ENCODE results near the gene LITAF.
"Not testable (repeated sequence)": the region's sequence is repeated elsewhere in the genome, so short reads cannot be mapped to it uniquely, and the experiment has no call there.

Gene LITAF

DNA sequence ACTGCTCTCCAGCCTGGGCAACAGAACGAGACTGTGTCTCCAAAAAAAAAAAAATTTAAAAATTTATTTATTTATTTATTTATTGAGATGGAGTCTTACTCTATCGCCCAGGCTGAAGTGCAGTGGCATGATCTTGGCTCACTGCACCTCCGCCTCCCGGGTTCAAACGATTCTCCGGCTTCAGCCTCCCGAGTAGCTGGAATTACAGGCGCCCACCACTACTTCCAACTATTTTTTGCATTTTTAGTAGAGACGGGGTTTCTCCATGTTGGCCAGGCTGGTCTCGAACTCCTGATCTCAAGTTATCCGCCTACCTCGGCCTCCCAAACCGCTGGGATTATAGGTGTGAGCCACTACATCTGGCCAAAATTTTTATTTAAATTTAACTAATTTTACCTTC is 73.4 kb downstream of the LITAF start:
- DNase-seq = not testable (repeated sequence)

GRCh38 chr16:11511801-11512200 is 74.9 kb downstream of the LITAF start:
- DNase-seq = no peak

DNA sequence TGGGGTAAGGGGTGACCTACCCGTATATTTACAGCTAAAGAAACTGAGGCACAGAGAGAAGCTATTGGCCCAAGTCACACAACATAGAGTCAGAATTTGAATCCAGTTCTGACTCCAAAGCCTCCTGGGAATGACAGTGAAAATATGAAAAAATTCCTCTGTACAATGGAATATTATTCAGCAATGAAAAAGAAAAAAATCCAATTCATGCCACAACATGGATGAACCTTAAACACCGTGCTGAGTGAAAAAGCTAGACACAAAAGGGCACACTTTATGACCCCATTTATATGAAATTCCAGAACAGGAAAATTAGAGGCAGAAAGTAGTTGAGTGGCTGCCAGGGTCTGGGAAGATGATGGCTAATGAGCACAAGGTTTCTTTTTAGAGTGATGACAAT is 75.4 kb downstream of the LITAF start:
- no peak for DNase-seq

DNA sequence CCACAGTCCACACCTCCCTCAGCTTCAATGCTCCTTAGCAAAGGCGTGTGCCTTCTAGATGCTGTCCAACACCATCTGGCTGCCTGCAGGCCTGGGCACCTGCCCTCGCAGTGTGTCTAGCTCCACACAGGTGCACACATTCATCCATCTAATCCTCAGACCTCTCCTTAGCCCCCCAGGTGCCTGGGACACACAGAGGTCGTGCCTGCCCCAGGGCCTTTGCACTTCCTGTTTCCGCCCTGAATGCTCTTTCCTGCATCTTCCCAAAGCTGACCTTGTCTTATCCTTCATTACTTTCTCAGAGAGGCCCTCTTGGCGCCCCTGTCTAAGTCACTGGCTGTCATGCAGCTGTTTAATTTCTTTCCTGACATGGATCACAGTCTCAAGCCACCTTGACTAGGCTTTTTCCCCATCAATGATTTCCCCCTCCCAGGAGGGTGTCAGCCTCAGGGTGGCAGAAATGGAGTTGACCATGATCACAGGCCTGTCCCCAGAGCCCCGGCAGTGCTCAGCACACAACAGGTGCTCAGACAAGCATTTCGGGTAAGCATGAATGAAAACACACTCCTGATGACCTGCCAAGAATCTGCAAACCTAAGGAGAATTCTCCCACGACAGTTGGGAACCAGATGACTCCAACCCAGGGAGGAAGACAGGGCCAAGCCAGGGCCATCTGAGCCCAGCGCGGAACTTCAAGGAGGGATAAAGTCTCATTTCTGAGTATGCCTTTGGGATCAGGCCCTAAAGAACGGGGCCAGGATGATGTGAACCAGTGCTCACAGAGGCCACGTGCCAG is 76.3 kb downstream of the LITAF start:
- no peak for DNase-seq

GRCh38 chr16:11507991-11508390 is 78.7 kb downstream of the LITAF start:
- no peak for DNase-seq

DNA sequence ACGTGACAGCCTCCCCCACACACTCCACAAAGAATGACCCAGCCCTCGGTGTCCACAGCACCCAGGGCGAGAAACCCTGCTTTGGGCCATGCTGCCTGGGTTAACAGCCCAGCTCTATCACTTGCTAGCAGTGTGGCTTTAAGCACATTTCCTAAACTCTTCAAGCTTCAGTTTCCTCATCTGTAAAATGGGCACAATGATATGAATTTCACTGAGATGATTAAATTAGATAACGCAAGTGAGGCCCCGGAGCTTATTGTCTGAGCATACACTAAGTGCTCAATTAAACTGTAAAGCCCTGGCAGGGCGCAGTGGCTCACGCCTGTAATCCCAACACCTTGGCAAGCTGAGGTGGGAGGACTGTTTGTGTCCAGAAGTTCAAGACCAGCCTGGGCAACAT is 79.4 kb downstream of the LITAF start:
- no peak for DNase-seq

DNA sequence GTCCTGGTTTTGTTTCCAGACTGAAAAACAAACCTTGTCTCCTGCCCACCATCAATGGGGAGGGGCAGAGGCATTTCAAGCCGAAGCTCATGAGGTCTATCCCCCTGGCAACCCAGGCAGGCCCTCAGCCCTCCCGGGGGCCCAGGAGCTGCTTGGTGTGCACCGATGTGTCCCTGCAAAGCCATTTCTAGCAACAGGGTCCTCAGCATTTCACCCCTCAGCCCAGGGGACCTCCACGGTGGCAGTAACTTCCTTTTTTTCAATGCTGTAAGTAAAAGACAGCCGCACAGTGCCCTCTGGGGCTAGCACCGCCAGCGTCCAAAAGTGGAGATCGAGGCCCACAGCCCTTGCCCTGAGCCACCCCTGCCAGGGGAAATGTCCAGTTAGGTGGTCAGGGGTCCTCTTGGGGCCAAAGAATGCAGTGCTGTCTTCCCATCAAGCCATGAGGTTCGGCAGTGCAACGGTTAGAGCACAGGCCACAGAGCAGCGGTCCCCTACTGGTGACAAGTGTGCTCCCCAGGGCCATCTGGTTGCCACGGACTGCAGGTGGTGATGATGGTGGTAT is 79.9 kb downstream of the LITAF start:
- DNase-seq = no peak

DNA sequence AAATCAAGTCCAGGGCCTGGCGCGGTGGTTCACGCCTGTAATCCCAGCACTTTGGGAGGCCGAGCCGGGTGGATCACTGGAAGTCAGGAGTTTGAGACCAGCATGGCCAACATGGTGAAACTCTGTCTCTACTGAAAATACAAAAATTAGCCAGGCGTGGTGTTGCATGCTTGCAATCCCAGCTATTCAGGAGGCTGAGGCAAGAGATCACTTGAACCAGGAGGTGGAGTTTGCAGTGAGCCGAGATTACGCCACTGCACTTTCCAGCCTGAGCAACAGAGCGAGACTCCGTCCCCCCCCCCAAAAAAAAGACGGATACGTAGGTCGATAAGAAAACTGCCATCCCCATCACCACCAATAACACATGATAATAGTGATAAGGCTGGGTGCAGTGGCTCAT is 82.5 kb downstream of the LITAF start:
- DNase-seq = not testable (repeated sequence)

DNA sequence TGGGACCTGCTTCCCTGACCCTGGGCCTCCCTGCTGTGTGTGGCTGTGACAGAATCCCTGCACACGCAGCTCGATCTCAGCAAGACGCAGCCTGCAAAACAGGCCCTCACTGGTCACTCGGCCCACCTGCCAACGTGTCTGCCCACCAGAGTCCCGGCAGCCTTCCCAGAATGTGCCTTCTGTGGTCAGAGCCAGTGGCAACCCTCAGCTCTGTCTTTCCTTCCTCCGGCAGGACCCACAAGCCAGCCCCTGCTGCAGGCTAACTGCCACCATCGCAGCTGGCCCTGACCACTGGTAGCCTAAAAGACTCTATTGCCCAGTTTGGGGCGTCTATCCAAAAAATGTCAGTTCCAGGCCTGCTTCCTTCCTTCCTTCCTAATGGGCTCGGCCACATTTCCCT is 83.2 kb downstream of the LITAF start:
- DNase-seq = no peak

GRCh38 chr16:11502239-11502638 is 84.5 kb downstream of the LITAF start:
- no peak for DNase-seq

GRCh38 chr16:11501632-11502031 is 85.1 kb downstream of the LITAF start:
- no peak for DNase-seq

DNA sequence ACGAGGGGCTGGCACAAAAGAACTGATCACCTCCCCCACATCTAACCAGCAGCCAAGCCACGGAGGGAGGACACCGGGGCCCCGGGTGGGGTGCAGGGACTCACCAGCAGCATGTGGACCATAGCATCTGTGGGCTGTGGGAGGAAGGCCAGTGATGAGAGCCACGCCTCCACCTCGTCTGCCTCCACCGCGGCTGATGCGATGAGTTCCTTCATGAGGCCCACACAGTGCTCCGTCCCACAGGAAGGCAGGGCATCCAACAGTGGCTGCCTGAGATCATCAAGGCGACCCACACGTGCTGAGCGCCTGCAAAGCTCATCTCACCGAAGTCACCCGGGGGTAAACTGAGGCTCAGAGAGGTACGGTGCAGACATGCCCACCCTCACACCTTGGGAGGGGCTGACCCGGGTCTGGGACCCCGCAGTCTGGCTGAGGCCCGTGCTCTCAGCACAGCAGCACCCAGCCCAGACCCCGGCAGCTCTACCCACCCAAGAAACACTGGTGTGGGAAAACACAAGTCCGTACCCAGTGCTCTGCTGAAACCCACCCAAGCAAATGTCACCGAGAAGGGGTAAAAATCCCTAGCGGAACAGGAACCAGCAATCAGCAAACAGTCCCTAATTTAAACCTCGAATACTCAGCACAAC is 85.9 kb downstream of the LITAF start:
- DNase-seq = no peak

GRCh38 chr16:11499295-11500089 is 87.2 kb downstream of the LITAF start:
- no peak for DNase-seq

- no peak for DNase-seq
Observed at GRCh38 chr16:11498683-11499082, 88.0 kb downstream of the LITAF start.

DNA sequence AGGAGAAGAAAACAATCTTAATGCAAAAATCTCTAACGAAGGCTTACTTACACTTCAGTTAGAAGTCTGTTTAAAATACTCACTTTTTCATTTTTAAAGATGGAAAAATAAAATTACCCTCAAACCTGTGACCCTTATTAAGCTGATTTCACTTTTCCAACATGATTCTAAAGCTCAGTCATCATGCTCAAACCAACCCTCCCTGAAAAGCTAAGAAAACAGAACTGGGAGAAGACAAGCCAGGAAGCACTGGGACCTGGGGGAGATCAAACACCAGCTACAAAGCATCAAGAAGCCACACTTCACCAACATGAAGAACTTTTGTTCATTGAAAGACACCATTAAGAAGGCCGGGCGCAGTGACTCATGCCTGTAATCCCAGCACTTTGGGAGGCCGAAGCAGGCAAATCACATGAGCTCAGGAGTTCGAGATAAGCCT is 88.8 kb downstream of the LITAF start:
- no peak for DNase-seq
